Measurements from ENCODE around the gene LIPM.

LIPM gene

DNA sequence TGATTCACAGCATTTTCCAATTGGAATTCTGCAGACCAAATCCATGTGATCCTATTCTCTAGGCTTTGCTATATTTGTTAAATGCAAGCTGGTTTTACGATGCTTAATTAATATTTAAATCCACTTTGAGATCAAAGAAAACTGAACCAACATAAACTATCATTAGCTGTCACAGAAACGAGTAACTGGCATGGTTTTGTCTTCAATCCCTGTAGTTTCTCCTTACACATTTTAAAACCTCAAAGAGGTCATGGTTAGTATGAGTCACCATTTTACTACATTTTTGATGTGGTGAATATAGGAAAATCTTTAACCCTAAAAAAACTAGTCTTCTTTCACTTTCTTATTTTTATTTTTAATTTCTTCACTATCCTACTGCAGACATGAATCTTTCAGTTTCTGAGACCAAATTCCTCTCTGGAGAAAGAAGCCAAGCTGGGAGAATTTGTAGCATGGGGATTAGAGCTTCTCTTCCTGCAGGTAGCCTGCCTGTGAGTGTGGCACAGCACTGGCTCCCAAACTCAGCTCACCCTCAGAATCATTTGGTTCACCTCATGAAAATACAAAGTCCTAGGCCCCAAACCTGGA, 8.7 kb upstream of the LIPM start:
- peak; percentile 53 for DNase-seq
- in situ Hi-C loops (cut with HindIII; ENCODE audit: low pct_ligation_motif_present, low pct_unique_long_range_greater_than_20kb, low sequenced_read_pairs) = no loop called here

DNA sequence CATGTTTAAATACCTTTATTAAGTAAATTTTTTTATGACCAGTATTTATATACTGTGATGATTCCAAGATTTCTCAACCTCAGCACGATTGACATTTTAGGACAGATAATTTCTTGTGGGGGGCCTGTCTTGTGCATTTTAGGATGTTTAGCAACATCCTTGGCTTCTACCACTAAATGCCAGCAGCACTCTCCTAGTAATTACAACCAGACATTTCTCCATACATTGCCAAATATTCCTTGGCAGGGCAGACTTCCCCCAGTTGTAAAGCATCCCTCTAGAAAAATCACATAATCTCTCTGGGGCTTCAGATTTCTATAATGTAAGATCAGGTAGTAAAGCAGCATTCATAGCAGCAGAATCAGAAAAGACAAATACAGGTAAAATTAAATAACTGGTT, 7.8 kb upstream of the LIPM start:
- in situ Hi-C loops (cut with HindIII; ENCODE audit: low pct_ligation_motif_present, low pct_unique_long_range_greater_than_20kb, low sequenced_read_pairs) = no loop called here
- DNase-seq = no peak

DNA sequence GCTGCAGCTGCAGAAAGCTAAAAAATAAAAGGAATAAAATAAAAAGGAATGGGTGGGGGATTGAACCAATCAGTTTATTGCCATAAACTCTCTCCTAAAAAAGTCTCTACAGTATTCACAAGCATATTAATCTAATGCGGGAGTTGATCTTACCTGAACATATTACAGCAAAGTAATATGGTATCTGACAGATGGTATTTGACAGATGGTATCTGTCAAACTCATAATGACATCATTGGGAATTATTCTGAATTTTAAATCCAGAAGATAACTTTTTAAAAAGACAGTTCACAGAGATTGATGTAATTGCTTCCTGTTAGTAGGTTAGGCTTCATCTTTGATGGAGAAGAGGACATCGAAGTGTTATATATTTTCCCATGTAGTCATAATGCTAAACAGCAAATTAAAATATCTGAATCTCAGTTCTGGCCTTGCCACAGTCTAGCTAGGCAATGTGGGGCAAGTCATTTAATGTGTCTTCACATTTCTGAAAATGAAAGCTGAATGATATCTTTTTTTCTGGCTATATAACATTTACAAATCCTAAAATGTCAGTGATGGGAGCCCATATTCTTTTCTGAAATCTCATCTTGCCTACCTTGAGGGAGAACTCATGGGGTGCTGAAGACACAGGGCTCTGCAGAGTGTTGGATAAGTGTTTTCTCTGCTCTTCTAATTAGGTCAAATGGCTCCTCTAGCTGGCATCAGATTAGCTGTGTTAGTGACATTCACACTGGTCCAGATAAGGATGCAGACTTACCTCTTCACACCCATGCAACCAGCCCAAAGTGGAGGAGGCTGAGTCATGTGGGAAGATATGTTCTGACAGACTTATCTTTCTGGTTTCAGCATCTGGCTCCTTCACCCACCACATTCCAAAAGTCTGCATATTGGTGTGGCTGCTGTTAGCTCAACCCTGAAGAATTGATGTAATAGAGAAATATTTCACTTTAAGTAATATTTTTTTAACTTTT, 2.1 kb upstream of the LIPM start:
- in situ Hi-C loops (cut with HindIII; ENCODE audit: low pct_ligation_motif_present, low pct_unique_long_range_greater_than_20kb, low sequenced_read_pairs) = no loop called here
- DNase-seq = no peak

DNA sequence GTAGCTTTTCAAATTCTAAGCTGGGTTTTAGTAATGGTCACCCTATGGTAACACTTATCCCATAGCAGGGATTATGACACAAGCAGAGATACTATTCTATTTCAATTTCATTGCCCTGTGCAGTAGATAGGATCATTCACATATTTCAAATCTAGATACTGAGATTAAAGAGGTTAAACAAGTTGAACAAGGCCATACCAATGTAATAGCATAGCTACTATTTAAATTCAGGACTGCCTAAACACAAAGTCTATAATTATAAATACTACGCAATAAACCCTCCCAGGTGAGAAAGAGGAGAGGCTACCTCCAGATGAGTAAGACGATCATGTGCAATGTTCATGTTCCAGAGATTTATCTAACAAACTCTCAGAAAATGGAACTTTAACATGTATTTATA, 1.1 kb downstream of the LIPM start:
- DNase-seq = no peak
- in situ Hi-C loops (cut with HindIII; ENCODE audit: low pct_ligation_motif_present, low pct_unique_long_range_greater_than_20kb, low sequenced_read_pairs) = no loop called here

DNA sequence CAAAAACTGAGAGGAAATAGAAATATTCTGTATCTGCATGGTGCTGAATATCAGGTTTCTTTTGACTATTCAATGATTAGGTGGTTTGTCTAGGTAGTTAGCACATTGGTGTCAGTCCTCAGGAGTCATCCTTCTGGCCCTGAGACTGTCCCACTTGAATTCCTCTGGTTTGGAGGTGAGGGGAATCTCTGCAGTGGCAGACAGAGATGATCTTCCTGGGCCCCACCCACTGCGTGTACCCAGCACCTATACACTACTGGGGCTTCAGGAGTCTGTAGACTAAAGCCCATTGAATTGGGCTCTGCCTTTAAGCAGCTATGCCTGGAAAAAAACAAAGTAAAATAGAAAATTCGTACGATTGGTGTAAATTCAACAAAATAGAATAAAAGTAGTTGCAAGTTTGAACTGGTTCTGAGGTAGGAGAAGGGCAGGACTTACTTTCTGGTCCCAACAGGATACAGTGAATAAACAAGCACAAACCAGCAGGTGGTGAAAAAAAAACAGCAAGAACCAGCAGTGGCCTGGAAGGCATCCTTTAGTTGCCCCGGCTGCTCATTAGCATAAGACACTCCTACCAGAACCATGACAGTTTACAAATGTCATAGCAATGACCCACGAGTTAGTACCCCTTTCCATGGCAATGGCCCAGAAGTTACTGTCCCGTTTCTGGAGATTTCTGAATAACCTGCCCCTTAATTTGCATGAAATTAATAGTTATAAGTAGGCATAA, 1.7 kb downstream of the LIPM start:
- DNase-seq = no peak
- in situ Hi-C loops (cut with HindIII; ENCODE audit: low pct_ligation_motif_present, low pct_unique_long_range_greater_than_20kb, low sequenced_read_pairs) = no loop called here

DNA sequence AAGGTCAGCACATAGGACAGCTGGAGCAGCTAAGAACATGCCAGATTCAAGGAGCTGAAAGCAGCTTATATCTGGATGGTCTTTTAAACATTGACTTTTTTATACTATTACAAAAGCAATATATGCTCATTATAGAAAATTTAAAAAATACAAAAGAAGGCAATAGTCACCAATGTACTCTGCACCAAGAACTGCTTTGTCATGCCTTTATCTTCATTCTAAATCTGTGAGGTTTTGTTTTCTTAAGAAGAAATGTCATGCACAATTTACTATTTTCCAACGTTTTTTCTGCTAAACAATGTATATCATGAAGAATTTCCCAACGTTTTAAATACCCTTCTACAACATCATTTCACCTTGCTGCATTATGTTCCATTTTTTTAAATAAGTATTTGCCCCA, 2.8 kb downstream of the LIPM start:
- in situ Hi-C loops (cut with HindIII; ENCODE audit: low pct_ligation_motif_present, low pct_unique_long_range_greater_than_20kb, low sequenced_read_pairs) = no loop called here
- no peak for DNase-seq

DNA sequence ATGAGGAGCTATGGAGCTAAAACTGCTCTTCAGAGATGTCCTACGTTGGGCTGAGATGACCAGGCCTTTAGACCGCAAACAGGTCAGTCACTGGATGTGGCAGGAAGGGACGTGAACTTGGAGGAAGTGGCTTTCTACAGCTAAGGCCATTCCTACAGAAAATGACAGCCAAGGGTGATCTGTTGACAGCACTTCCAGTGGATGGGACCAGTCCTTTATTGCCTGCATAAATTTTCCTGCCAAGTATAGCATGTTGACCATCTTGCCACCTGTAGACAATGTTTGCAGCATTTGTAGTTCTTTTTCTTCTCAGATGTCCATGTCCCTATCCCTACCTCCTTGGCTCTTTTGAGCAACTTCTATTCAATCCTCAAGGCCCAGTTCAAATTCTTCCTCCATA, 3.4 kb downstream of the LIPM start:
- DNase-seq = no peak
- in situ Hi-C loops (cut with HindIII; ENCODE audit: low pct_ligation_motif_present, low pct_unique_long_range_greater_than_20kb, low sequenced_read_pairs) = no loop called here

DNA sequence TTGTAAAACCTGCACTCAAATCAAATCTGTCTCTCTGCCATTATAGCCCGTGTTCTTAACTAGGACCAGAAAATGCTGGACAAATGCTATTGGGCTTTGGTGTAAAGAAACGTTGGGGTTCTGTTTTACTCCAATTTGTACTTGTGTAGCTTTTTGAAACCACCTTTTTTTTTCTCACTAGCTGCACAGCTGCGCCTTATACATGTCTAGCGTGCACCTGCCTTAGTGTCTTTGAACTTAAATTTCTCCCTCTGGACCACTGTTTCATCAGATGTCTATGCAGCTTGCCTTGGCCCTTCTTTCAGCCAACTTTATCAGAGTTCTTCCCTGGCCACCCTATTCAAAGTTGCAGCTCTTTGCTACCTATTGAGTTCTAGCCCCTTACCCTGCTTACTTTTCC, 7.1 kb downstream of the LIPM start:
- no peak for DNase-seq
- in situ Hi-C loops (cut with HindIII; ENCODE audit: low pct_ligation_motif_present, low pct_unique_long_range_greater_than_20kb, low sequenced_read_pairs) = no loop called here

DNA sequence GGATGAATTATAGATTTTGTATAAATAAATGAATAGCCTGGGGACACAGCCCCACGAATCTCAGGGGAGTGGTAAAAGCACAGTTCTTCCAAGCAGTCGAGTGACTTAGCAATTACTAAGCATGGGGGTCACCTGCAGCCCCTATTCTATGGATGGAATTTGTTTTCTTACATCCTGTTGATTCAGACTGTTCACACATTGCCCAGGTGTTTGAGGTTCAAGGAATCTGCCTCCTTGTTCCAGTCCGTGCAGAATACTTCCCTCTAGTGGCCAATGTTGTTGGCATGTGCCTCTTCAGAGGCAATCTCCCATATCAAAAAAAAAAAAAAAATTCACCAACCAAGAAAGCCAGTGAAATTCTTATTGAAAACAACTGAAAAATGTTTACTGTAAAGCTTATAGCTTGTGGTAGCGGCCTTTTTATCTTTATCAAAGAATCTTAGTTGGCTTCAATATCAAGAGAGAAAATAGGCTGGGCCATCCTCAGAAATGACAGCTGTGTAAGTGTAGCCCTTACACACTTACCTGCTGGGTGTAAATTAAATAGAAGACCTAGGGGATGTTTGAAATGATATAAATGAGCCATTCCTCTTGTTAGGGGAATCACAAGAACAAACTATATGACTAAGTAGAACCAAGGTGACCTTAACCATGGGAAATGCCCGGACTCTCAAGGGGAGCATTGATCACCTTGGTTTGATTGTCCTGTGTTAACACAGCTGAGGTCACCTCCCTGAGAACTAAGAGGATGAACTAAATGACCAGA, 7.8 kb downstream of the LIPM start:
- in situ Hi-C loops (cut with HindIII; ENCODE audit: low pct_ligation_motif_present, low pct_unique_long_range_greater_than_20kb, low sequenced_read_pairs) = no loop called here
- DNase-seq = peak; percentile 68

DNA sequence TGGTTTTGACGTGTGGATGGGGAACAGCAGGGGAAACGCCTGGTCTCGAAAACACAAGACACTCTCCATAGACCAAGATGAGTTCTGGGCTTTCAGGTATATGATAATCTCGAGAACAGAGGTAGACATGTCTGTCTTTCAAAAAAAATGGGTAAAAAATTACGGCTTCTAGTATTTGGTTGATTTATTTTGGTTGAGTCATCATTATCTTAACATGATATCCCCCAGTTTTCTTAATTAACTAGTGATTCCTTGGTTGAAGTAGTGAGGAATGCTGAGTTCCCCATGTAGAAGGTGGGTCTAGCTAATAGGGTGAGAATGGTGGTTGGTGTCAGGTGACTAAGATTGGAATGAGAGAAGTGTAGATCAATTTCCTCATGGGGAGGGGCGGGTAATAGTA, 10.7 kb downstream of the LIPM start:
- in situ Hi-C loops (cut with HindIII; ENCODE audit: low pct_ligation_motif_present, low pct_unique_long_range_greater_than_20kb, low sequenced_read_pairs) = no loop called here
- DNase-seq = no peak

DNA sequence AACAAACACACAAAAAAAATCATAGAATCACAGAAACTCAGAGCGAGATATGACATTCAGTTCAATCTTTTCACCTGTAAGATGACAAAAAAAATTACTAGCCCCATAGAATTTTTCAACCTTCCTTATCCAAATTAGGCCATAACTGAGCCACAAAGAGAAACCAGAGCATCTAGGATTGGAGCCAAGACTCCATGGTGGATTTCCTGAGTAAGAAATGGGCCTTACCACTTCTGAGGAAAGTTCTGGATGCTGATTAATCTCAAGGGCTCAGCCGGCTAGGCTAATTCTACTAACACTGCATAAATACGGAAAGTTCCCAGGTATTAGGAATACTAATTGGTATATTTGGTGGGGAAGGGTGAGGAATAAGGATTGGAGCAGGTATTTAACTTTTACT, 16.8 kb downstream of the LIPM start:
- in situ Hi-C loops (cut with HindIII; ENCODE audit: low pct_ligation_motif_present, low pct_unique_long_range_greater_than_20kb, low sequenced_read_pairs) = no loop called here

DNA sequence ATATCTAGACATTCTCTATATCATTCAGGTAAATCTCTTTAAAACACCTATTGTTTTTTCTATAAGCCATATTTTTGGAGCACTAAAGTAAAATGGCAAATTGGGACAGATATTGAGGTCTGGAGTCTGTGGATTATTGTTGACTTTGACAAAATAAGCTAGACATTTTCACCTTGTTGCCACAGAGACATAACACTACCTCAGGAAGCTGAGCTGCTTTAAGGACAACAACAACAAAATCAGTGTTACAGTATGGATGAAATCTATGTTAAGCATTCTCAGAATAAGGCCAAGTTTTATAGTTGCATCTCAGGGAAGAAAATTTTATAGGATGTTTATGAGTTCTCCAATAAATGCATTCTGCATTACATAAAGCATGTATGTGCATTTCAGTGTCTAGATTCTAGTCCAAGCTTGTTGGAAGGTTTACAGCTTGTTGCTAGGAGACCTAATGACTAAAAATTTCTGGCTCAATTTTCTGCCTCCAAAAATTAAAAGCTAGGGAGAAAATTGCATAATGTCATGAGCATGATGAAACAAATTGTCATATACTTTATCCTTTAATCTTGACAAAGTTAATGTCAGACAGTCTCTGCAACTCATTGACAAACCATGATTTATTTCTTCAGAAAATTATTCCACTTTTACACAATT, 18.3 kb downstream of the LIPM start:
- no peak for DNase-seq
- in situ Hi-C loops (cut with HindIII; ENCODE audit: low pct_ligation_motif_present, low pct_unique_long_range_greater_than_20kb, low sequenced_read_pairs) = no loop called here

More for the DNA sequence above, 16.8 kb downstream of the LIPM start:
- DNase-seq = no peak

DNA sequence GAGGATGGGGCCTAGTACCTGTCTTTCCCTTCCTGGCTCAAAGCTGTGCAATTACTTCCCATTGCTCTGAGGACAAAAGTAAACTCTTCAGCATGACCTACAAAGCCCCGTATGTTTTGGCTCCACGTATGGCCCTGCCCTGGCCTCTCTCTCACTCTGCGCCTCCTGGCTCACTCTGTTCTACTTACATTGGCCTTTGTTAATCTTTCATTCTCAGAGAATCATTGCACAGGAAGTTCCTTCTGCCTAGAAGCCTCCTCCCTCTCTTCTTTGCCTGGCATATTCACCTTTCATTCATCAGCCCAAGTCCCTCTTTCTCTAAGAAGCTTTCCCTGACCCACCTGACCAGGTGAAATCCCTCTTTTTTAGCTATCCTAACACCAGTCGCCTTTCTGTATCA, 23.9 kb downstream of the LIPM start:
- in situ Hi-C loops (cut with HindIII; ENCODE audit: low pct_ligation_motif_present, low pct_unique_long_range_greater_than_20kb, low sequenced_read_pairs) = no loop called here
- no peak for DNase-seq

DNA sequence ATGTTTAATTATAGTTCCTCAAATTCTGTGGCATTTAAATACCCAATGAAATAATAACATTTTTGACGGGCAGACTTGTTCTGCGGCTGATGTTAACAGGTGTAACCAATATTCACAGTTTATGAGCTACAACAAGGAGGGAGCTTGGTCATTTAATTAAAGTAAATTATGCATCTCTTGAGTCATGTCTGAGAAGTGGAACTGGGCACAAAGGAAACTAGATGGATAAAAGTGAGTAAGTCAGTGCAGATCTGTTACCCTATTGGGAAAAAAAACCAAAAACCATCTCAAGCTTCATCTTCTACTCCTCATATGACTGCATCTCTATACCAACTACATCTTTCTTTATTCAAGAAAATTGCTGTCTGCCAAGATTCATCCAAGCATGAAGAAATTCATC, 25.1 kb downstream of the LIPM start:
- in situ Hi-C loops (cut with HindIII; ENCODE audit: low pct_ligation_motif_present, low pct_unique_long_range_greater_than_20kb, low sequenced_read_pairs) = no loop called here
- DNase-seq = no peak

DNA sequence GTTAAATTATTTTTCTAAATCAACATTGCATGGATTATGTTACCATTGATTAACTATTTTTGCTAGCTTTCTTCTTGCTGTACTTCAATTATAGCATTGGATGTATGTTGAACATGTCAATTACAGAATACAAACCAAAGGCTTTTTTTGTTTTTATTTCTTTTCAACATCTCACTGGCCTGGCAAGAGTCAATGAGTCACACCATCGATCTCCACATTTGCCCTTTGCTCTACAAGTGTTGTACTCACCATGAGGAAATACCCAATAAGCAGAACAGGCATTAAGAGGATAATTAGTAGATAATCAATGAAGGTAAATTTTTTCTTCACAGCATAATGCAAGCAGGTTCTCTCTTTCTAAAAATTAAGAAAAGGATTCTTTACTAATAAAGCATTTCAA, 25.8 kb downstream of the LIPM start:
- DNase-seq = no peak
- in situ Hi-C loops (cut with HindIII; ENCODE audit: low pct_ligation_motif_present, low pct_unique_long_range_greater_than_20kb, low sequenced_read_pairs) = no loop called here

DNA sequence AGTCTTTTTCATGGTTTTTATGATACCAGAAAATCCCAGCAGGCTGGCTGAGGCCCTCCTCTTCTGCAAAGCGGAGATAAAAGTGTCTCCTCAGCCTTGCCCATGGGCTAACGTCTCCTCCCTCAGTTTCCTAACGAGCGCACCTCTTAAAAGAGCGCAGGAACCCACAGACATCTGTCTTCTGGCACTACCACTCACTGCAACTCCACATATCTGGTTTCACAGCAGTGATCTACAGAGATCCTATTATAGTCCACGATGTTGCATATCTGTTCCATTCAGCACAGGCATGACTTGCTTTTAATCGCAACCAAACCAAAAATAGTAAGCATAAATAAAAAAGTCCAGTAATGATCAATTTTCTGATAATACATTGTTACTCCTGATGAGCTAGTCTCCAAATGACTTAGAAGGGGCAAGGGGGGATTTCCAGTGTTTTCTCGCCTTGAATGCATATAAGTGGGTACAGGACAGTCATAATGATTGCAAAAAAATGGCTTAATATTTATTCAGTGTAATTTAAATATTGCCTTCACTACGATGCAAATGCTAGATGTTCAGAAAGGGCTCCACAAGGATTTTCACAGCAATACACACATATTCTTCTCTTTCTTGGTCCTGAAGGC, 28.2 kb downstream of the LIPM start:
- in situ Hi-C loops (cut with HindIII; ENCODE audit: low pct_ligation_motif_present, low pct_unique_long_range_greater_than_20kb, low sequenced_read_pairs) = no loop called here
- DNase-seq = no peak

DNA sequence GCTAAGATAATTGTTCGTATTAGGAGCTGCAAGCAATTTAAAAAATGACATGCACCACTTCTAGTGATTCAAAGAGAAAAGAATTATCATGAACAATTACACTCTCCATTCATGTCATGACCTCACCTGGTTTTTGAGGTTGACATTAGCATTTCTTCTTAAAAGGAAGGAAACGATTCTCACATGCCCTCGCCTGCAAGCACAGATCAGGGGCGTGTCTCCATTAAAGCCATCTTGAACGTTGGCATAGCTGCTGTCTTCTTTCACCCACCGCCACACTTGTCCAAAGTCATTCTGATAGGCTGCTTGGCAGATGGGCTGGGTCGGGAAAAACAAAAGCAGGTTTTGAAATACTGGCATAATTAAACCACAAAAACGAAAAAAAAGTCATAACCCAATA, 29.2 kb downstream of the LIPM start:
- in situ Hi-C loops (cut with HindIII; ENCODE audit: low pct_ligation_motif_present, low pct_unique_long_range_greater_than_20kb, low sequenced_read_pairs) = no loop called here

DNA sequence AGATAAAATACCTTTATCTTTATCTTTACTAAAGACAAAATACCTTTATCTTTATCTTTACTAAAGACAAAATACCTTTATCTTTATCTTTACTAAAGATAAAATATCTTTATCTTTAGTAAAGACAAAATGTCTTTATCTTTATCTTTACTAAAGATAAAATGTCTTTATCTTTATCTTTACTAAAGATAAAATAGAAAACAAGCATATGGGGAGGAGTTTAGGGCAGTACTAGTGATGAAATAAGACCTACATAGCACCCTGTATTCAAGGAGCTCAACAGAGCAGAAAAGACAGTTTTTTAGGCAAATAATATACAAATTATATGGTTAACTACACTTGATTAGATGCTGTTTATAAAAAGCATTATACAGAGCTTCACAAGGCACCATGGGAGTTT, 29.8 kb downstream of the LIPM start:
- no peak for DNase-seq
- in situ Hi-C loops (cut with HindIII; ENCODE audit: low pct_ligation_motif_present, low pct_unique_long_range_greater_than_20kb, low sequenced_read_pairs) = no loop called here

More for the DNA sequence above, 29.2 kb downstream of the LIPM start:
- no peak for DNase-seq

All from ACHN (cell line).